Activated CD4-positive, alpha-beta T cell treated with anti-CD3 and anti-CD28 coated beads, Interleukin-2, amount 10 ng/mL, durations not matched to agents 7 days and 5 days (primary cell): Measurements from ENCODE around the gene EPHA4. TPM values are rescaled to one million over a fixed set of nuclear protein-coding genes. Genes with fewer than 3 reads are reported as not detected.
A peak's percentile ranks its signal among the peaks of the same experiment; 100 is the strongest.

Source experiments
- CTCF ChIA-PET: fragments of 350-600 bp; sonication (Branson Sonifier 250); formaldehyde crosslinking; loops from one replicate; lab custom pipeline; 2021; ENCODE audit warnings: antibody characterized with exemption; lab: Charles Lee
- POLR2A ChIA-PET: fragments of 350-600 bp; sonication (Branson Sonifier 250); formaldehyde crosslinking; loops from one replicate; lab custom pipeline; 2021; ENCODE audit warnings: antibody characterized with exemption; lab: Charles Lee
- DNase-seq: peaks from one replicate; pipeline ENCODE4 v3.0.0-alpha.2; 2020
- H3K27ac Mint-ChIP-seq: one replicate; pipeline ENCODE4 v1.8.0; 2021; ENCODE audit warnings: mild to moderate bottlenecking, moderate library complexity, mixed read lengths
- H3K27me3 Mint-ChIP-seq: one replicate; pipeline ENCODE4 v1.8.0; 2021; ENCODE audit warnings: mixed read lengths
- H3K36me3 Mint-ChIP-seq: one replicate; pipeline ENCODE4 v1.8.0; 2021; ENCODE audit warnings: low read depth, mixed read lengths
- H3K4me1 Mint-ChIP-seq: one replicate; pipeline ENCODE4 v1.8.0; 2021; ENCODE audit warnings: mixed read lengths
- H3K4me3 Mint-ChIP-seq: one replicate; pipeline ENCODE4 v1.8.0; 2021; ENCODE audit warnings: mild to moderate bottlenecking, moderate library complexity, mixed read lengths
- H3K9me3 Mint-ChIP-seq: one replicate; pipeline ENCODE4 v1.8.0; 2021; ENCODE audit warnings: mixed read lengths
- total RNA-seq, 2 experiments: library from RNA; stranded (reverse); gene quantifications; one replicate each; pipeline ENCODE4 v1.2.3, GENCODE V29; 2021

EPHA4 gene
- 10 to 100 TPM; 28.2 to 29.3 TPM for total RNA-seq

- Mint-ChIP-seq H3K9me3 (no peaks in the 10 kb centered on the region), H3K4me3 (peak within 1 kb of the TSS; percentile 83), H3K27ac (peak within 1 kb of the TSS; percentile 89), H3K27me3 (peaks cover 53% of the 10 kb centered on the region), H3K4me1 (peaks cover 34% of the 10 kb centered on the region), H3K36me3 (peaks cover 25% of the 10 kb centered on the region)
- POLR2A ChIA-PET, result no interaction called here
- CTCF ChIA-PET, result interaction anchor here (1.3 to 2.2 kb wide), 3 partner anchors 18 to 108 kb away, joined by 3 to 6 read pairs (median 4); no protein-coding TSS in a partner anchor
- DNase-seq, result peak; percentile 81
These were observed at the start of gene EPHA4 for GRCh38 chr2:221572219-221572820. Gene EPHA4 (minus strand): TSS chr2:221572304. CDS start chr2:221572248, 56 bp downstream.

- Mint-ChIP-seq H3K9me3 (no peaks in the 10 kb centered on the region), H3K36me3 (no peaks in the 10 kb centered on the region), H3K27ac (no peak overlapping the region), H3K4me1 (no peaks in the 10 kb centered on the region), H3K27me3 (no peaks in the 10 kb centered on the region), H3K4me3 (no peak overlapping the region)
- CTCF ChIA-PET, result interaction anchor here (1.1 to 1.4 kb wide), 2 partner anchors 11 to 18 kb away, joined by 3 read pairs; no protein-coding TSS in a partner anchor
- DNase-seq, result no peak
- POLR2A ChIA-PET, result no interaction called here
These were observed 45.9 kb upstream of the EPHA4 start for GRCh38 chr2:221618007-221618406.

- H3K36me3 Mint-ChIP-seq, result no peaks in the 10 kb centered on the region
- no peak overlapping the region for H3K4me3 Mint-ChIP-seq
- CTCF ChIA-PET, result interaction anchor here (1.4 kb wide), 1 partner anchor 10 kb away, joined by 3 read pairs; no protein-coding TSS in a partner anchor
These were observed 44.5 kb upstream of the EPHA4 start for GRCh38 chr2:221616561-221616960.

GRCh38 chr2:221614274-221614673 lies 42.2 kb upstream of the EPHA4 start:
- H3K27me3 Mint-ChIP-seq, result peaks cover 4% of the 10 kb centered on the region
- H3K4me1 Mint-ChIP-seq, result no peaks in the 10 kb centered on the region
- H3K4me3 Mint-ChIP-seq, result no peak overlapping the region
- H3K9me3 Mint-ChIP-seq, result no peaks in the 10 kb centered on the region
- no peak overlapping the region for H3K27ac Mint-ChIP-seq
- DNase-seq, result no peak
- ChIA-PET POLR2A (no interaction called here), CTCF (interaction anchor here (0.6 kb wide), 1 partner anchor 957 kb away, joined by 3 read pairs; no protein-coding TSS in a partner anchor)
- no peaks in the 10 kb centered on the region for H3K36me3 Mint-ChIP-seq

More at GRCh38 chr2:221616561-221616960, 44.5 kb upstream of the EPHA4 start:
- DNase-seq, result no peak
- H3K9me3 Mint-ChIP-seq, result no peaks in the 10 kb centered on the region
- H3K27ac Mint-ChIP-seq, result no peak overlapping the region
- POLR2A ChIA-PET, result no interaction called here
- no peaks in the 10 kb centered on the region for H3K27me3 Mint-ChIP-seq
- no peaks in the 10 kb centered on the region for H3K4me1 Mint-ChIP-seq

GRCh38 chr2:221612800-221613199 lies 40.7 kb upstream of the EPHA4 start:
- peaks cover 4% of the 10 kb centered on the region for H3K27me3 Mint-ChIP-seq
- no peak for DNase-seq
- CTCF ChIA-PET, result no interaction called here
- no peak overlapping the region for H3K4me3 Mint-ChIP-seq
- H3K9me3 Mint-ChIP-seq, result no peaks in the 10 kb centered on the region
- no peaks in the 10 kb centered on the region for H3K4me1 Mint-ChIP-seq
- no peaks in the 10 kb centered on the region for H3K36me3 Mint-ChIP-seq
- no peak overlapping the region for H3K27ac Mint-ChIP-seq
- POLR2A ChIA-PET, result no interaction called here

GRCh38 chr2:221612161-221612560 lies 40.1 kb upstream of the EPHA4 start:
- ChIA-PET CTCF (no interaction called here), POLR2A (no interaction called here)
- Mint-ChIP-seq H3K27me3 (peaks cover 4% of the 10 kb centered on the region), H3K4me1 (no peaks in the 10 kb centered on the region), H3K4me3 (no peak overlapping the region), H3K36me3 (no peaks in the 10 kb centered on the region), H3K27ac (no peak overlapping the region), H3K9me3 (no peaks in the 10 kb centered on the region)
- no peak for DNase-seq

GRCh38 chr2:221610675-221611074 lies 38.6 kb upstream of the EPHA4 start:
- H3K4me3 Mint-ChIP-seq, result no peak overlapping the region
- CTCF ChIA-PET, result no interaction called here

GRCh38 chr2:221610255-221610654 lies 38.2 kb upstream of the EPHA4 start:
- no peak overlapping the region for H3K27ac Mint-ChIP-seq
- H3K36me3 Mint-ChIP-seq, result no peaks in the 10 kb centered on the region
- H3K9me3 Mint-ChIP-seq, result no peaks in the 10 kb centered on the region
- H3K4me1 Mint-ChIP-seq, result no peaks in the 10 kb centered on the region
- CTCF ChIA-PET, result no interaction called here
- POLR2A ChIA-PET, result no interaction called here
- no peak overlapping the region for H3K4me3 Mint-ChIP-seq
- peaks cover 9% of the 10 kb centered on the region for H3K27me3 Mint-ChIP-seq
- DNase-seq, result no peak

More at GRCh38 chr2:221610675-221611074, 38.6 kb upstream of the EPHA4 start:
- POLR2A ChIA-PET, result no interaction called here
- Mint-ChIP-seq H3K9me3 (no peaks in the 10 kb centered on the region), H3K36me3 (no peaks in the 10 kb centered on the region), H3K4me1 (no peaks in the 10 kb centered on the region), H3K27ac (no peak overlapping the region), H3K27me3 (peaks cover 7% of the 10 kb centered on the region)
- no peak for DNase-seq

GRCh38 chr2:221608442-221608841 lies 36.3 kb upstream of the EPHA4 start:
- ChIA-PET POLR2A (no interaction called here), CTCF (no interaction called here)
- Mint-ChIP-seq H3K4me1 (no peaks in the 10 kb centered on the region), H3K4me3 (no peak overlapping the region), H3K9me3 (no peaks in the 10 kb centered on the region), H3K36me3 (no peaks in the 10 kb centered on the region), H3K27me3 (peaks cover 14% of the 10 kb centered on the region), H3K27ac (no peak overlapping the region)
- DNase-seq, result no peak

- Mint-ChIP-seq H3K4me3 (no peak overlapping the region), H3K27ac (no peak overlapping the region), H3K9me3 (no peaks in the 10 kb centered on the region), H3K36me3 (no peaks in the 10 kb centered on the region), H3K27me3 (peaks cover 14% of the 10 kb centered on the region), H3K4me1 (no peaks in the 10 kb centered on the region)
- ChIA-PET CTCF (interaction anchor here (0.5 to 0.8 kb wide), 2 partner anchors 11 to 878 kb away, joined by 3 read pairs; no protein-coding TSS in a partner anchor), POLR2A (no interaction called here)
- DNase-seq, result no peak
These were observed 34.3 kb upstream of the EPHA4 start for GRCh38 chr2:221606424-221606823.

- no peak overlapping the region for H3K4me3 Mint-ChIP-seq
These were observed 33.7 kb upstream of the EPHA4 start for GRCh38 chr2:221605751-221606240.

GRCh38 chr2:221602938-221603337 lies 30.8 kb upstream of the EPHA4 start:
- no peaks in the 10 kb centered on the region for H3K4me1 Mint-ChIP-seq

More at GRCh38 chr2:221605751-221606240, 33.7 kb upstream of the EPHA4 start:
- POLR2A ChIA-PET, result no interaction called here
- no peak for DNase-seq
- Mint-ChIP-seq H3K4me1 (no peaks in the 10 kb centered on the region), H3K36me3 (no peaks in the 10 kb centered on the region), H3K27ac (no peak overlapping the region), H3K9me3 (no peaks in the 10 kb centered on the region), H3K27me3 (peaks cover 16% of the 10 kb centered on the region)
- CTCF ChIA-PET, result no interaction called here

GRCh38 chr2:221601376-221601775 lies 29.3 kb upstream of the EPHA4 start:
- POLR2A ChIA-PET, result no interaction called here
- H3K36me3 Mint-ChIP-seq, result no peaks in the 10 kb centered on the region
- CTCF ChIA-PET, result interaction anchor here (1.4 kb wide), 1 partner anchor 12 kb away, joined by 3 read pairs; no protein-coding TSS in a partner anchor
- H3K4me3 Mint-ChIP-seq, result no peak overlapping the region
- no peaks in the 10 kb centered on the region for H3K9me3 Mint-ChIP-seq
- DNase-seq, result no peak
- no peak overlapping the region for H3K27ac Mint-ChIP-seq
- H3K27me3 Mint-ChIP-seq, result peaks cover 12% of the 10 kb centered on the region
- no peaks in the 10 kb centered on the region for H3K4me1 Mint-ChIP-seq

More at GRCh38 chr2:221602938-221603337, 30.8 kb upstream of the EPHA4 start:
- peaks cover 12% of the 10 kb centered on the region for H3K27me3 Mint-ChIP-seq
- H3K4me3 Mint-ChIP-seq, result no peak overlapping the region
- ChIA-PET POLR2A (no interaction called here), CTCF (no interaction called here)
- no peak for DNase-seq
- H3K27ac Mint-ChIP-seq, result no peak overlapping the region
- H3K9me3 Mint-ChIP-seq, result no peaks in the 10 kb centered on the region
- H3K36me3 Mint-ChIP-seq, result no peaks in the 10 kb centered on the region
